HS-27A (cell line): Measurements from ENCODE around the gene HSD17B8.

Experiments used
- DNase-seq: peaks from one replicate; pipeline ENCODE4 v3.0.0-alpha.2; 2012; ENCODE audit warnings: low read depth, missing footprints

Gene HSD17B8

GRCh38 chr6:33248643-33248931, 44.1 kb downstream of the HSD17B8 start:
- peak; percentile 39 for DNase-seq

GRCh38 chr6:33248932-33249731, 44.7 kb downstream of the HSD17B8 start:
- DNase-seq = peak; percentile 98

GRCh38 chr6:33249732-33250630, 45.5 kb downstream of the HSD17B8 start:
- DNase-seq = peak; percentile 47

- no peak for DNase-seq
Observed at GRCh38 chr6:33250731-33251130, 46.3 kb downstream of the HSD17B8 start.

- no peak for DNase-seq
Observed at GRCh38 chr6:33251395-33252012, 47.0 kb downstream of the HSD17B8 start.

GRCh38 chr6:33252759-33253158, 48.3 kb downstream of the HSD17B8 start:
- no peak for DNase-seq

GRCh38 chr6:33254591-33254990, 50.1 kb downstream of the HSD17B8 start:
- no peak for DNase-seq
